GM21423 (cell line): ENCODE measurements around the gene TPK1.
"Not testable (repeated sequence)": the region's sequence is repeated elsewhere in the genome, so short reads cannot be mapped to it uniquely, and the experiment has no call there.

Source experiments
- ATAC-seq: cut with Tn5 transposase; IDR thresholded peaks from one replicate; pipeline ENCODE4 v1.9.1; 2021; ENCODE audit warnings: mild to moderate bottlenecking, moderate library complexity; ENCODE audit not compliant: unreplicated experiment

TPK1 gene

DNA sequence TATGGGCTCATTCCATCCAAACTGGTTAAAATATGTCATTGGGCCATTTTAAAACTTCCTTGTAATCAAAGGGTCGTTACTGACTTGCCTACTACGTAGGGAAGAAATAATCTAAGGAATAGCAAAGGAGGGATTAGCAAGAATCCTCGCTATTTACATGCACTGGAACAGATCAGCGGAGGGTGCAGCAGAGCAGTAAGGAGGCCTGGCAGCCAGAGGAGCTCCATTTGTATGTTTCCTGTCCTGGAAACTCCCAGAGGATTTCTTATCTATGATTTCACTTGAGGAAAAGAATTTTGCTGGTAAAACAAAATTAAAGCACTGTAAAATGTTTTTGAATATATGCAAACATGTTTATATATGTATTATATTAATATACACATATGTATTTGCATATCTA is 107.3 kb downstream of the TPK1 start:
- no peak for ATAC-seq

DNA sequence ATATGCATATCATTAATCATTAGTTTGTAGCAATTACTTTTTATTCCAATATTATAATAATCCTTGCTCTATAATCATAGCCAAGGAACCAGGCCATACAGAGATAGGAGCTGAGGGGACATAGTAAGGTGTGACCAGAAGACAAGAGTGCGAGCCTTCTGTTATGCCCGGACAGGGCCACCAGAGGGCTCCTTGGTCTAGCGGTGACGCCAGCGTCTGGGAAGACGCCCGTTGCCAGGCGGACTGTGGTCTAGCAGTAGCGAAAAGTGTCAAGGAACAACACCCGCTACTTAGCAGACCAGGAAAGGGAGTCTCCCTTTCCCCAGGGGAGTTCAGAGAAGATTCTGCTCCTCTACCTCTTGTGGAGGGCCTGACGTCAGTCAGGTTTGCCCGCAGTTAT is 109.0 kb downstream of the TPK1 start:
- not testable (repeated sequence) for ATAC-seq

GRCh38 chr7:144725070-144725469 is 110.8 kb downstream of the TPK1 start:
- peak; percentile 100 for ATAC-seq

DNA sequence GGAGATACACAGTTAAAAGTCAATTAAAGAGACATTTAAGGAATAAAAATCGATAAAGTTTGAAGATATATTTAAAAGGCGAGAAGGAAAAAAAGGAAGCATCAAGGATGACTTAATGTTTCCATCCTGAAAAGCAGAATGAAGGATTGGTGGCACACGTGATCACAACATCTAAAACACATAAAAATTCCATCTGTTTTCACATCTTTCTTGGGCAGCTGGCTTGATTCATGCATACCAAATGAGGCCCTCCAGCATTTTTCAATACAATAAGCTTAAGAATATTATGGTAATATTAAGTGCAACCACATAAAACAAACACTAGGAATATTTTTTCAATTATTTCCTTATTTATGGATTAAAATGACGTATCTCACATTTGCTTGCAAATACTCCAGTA is 112.6 kb downstream of the TPK1 start:
- no peak for ATAC-seq

DNA sequence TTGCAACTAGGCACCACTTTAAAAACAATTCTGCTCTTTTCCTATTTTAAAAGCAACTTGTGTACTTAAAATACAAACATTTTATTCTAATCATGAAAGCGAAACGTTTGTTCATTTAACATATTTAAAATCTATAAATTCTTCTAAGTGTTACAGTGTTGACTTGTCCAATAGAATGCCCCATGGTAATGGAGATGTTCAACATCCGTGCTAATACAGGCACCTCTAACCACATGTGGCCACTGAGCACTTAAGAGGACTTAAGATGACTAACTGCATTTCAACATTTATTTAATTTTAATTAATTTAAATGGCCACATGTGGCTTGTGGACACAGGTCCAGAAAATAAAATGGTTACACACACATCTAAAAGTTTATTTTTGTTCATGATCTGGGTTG is 115.1 kb downstream of the TPK1 start:
- no peak for ATAC-seq

DNA sequence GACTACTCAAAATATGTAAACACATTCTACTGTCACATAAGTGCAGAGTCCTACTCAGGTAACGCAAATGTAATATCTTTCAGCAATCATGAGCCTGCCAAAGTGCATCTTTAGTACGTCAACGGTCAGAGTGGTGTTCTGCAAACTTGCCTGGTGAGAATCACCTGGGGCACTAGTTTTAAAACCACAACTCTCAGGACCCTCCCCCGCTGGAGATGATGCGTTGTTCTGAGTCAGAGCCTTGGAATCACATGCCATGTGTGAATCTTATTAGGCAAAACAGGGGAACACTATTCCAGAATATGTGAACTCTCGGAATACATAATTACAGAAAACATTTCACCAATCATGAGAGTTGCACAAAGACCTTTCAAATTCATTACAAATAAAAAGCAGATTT is 115.7 kb downstream of the TPK1 start:
- no peak for ATAC-seq

DNA sequence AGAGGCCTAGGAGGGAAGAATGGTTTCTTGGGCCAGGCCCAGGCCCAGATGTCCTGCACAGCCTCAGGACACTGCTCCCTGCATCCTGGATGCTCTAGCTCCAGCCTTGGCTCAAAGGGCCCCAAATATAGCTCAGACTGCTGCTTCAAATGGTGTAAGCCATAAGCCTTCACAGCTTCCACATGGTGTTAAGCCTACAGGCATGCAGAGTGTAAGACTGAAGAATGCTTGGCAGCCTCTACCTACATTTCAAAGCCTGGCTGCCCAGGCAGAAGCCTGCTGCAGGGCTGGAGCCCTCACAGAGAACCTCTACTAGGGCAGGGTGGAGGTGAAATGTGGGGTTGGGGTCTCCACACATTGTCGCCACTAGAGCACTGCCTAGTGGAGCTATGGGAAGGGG is 118.1 kb downstream of the TPK1 start:
- no peak for ATAC-seq

DNA sequence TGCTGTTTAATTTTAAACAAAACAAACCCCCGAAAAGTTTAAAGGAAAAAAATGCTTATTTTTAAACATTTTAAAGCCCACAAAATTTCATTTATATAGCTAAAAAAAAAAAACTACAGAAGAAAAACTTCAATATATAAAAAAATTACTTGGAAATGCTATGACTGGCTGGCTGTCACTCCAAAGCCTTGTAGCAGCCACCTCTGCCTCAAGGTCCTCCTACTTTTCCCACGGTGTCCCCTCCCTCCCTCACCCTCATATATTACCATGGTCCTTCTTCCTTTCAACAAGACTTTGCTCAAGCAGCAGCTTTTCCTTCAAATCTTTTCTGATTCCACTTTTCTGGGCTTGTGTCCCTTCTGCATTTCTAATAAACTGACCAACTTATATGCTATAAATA is 122.0 kb downstream of the TPK1 start:
- ATAC-seq: peak; percentile 65

DNA sequence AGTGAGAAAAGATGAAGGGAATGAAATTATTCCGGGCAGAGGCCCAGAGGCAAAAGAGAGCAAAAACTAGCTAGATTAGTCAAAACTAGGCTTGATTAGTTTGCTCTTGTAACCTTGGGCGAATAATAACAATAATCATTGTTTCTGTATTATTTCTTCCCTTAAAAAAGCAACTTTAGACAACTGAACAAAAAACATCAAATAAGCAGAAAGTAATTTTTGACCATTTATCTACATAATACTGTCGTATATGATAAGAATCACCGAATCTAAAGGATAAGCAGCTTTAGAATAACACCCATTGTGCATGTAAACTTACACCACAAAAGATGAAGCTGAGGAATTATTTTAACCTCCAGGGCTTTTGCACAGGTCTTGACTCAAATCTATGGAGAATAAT is 125.1 kb downstream of the TPK1 start:
- no peak for ATAC-seq

DNA sequence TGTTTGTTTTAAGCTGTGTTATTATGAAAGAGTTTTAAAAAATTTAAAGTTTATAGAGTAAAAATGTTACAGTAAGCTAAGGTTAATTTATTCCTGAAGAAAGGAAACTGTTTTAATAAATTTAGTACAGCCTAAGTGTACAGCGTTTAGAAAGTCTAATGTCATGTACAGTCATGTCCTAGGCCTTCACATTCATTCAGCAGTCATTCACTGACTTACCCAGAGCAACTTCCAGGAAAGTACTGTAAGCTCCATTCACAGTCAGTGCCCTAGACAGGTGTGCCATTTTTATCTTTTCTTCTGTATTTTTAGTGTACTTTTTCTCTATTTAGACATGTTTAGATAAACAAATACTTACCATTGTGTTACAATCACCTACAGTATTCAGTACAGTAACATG is 126.8 kb downstream of the TPK1 start:
- ATAC-seq: no peak

DNA sequence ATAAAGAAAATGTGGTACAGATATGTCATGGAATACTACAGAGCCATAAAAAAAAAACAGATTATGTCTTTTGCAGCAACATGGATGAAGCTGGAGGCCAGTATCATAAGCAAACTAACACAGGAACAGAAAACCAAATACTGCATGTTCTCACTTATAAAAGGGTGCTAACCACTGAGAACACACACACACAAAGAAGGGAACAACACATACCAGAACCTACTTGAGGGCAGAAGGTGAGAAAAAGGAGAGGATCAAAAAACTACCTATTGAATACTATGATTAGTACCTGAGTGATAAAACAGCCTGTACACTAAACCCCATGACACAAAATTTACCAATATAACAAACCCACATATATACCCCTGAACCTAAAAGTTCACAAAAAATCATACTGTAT is 144.6 kb downstream of the TPK1 start:
- ATAC-seq: no peak

GRCh38 chr7:144682581-144683280 is 153.1 kb downstream of the TPK1 start:
- ATAC-seq: no peak

DNA sequence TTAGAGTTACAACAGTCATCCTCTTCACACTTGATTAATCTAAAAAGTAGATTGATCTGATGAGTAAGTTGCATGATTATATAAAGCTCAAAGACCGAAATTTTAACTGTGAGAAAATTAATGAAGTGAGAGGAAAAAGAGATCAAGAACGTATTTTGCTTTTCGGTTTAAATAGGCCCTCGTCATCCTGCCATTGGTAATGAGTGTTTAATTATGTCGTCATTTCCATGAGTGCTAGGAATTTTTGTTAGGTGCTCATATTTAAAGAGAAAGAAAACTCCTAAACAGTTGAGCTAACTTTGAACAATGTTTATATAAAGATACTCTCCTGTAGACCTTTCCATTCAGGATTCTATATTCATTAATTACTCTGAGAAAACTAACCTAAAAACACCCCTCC is 159.4 kb downstream of the TPK1 start:
- ATAC-seq: no peak

DNA sequence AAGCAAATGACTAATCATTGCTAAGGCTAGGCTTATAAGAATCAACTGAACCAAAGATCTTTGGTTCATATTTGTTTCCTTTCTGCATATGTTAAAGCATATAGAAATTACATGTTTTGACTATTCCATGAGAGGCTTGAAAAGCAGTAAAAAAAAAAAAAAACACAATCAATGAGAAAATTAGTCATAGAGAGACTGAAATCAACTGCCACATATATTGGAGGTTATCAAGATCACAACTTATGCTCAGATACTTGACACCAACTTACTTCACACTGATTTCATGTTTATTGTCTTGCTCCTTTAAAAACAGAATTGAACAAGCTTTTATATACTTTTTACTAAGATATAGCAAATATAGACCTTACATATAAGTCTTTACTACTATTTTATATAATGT is 161.3 kb downstream of the TPK1 start:
- no peak for ATAC-seq

DNA sequence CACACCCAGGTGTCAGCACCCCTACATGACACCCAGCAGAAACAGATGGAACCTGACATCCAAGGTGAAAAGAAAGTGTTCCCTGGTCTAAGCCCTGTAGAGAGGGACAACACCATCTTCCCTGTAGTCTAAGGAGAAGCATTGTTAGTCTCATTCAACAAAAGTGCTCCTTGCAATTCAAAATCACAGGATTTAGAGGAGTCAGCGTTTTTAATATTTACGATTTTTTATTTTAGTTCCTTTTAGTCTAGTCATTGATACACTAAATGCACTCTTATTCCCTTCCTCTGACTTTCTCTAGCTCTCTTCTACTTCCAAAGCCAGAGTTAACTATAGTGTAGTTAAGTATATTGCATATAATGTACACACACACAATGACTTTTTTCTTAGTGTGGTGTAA is 163.0 kb downstream of the TPK1 start:
- no peak for ATAC-seq

GRCh38 chr7:144671429-144671828 is 164.4 kb downstream of the TPK1 start:
- no peak for ATAC-seq

DNA sequence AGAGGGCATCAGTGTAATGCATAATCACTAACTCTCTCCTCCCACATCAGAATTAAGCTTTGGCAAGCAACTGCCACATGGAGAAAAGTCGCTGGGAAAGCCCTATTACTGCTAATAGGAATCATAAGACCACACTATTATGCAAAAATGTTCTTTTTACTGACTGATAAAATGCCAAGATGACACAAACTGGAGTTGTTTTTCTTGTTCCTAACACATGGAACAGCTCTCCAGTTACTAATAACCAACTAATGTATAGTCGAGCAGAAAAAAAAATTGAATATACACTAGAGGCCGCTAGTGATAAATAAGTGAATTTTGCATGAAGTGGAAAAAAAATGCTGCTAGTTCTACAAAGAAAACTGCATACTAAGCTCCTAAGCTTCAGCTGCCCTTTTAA is 165.6 kb downstream of the TPK1 start:
- ATAC-seq: no peak

DNA sequence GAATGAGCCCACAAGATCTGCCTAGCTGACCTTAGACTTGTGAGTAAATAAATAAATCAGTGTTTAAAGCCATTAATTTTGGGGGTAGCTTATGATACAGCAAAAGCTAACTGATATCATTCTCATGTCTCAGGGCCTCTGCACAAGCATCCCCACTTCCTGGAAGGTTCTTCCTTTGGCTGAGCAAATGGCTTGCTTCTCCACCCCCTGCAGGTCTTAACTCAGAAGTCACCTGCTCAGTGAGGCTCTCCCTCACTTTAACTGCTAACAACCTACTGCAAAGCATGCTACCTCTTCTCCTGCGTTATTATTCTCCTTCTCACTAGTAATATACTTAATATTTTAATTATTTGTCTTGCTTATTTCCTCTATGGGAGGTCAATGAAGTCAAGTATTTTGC is 167.3 kb downstream of the TPK1 start:
- ATAC-seq: no peak

GRCh38 chr7:144665689-144666381 is 170.0 kb downstream of the TPK1 start:
- ATAC-seq: no peak

- no peak for ATAC-seq
Observed at GRCh38 chr7:144659211-144659610, 176.6 kb downstream of the TPK1 start.

GRCh38 chr7:144656965-144657517 is 178.8 kb downstream of the TPK1 start:
- ATAC-seq: peak; percentile 64

DNA sequence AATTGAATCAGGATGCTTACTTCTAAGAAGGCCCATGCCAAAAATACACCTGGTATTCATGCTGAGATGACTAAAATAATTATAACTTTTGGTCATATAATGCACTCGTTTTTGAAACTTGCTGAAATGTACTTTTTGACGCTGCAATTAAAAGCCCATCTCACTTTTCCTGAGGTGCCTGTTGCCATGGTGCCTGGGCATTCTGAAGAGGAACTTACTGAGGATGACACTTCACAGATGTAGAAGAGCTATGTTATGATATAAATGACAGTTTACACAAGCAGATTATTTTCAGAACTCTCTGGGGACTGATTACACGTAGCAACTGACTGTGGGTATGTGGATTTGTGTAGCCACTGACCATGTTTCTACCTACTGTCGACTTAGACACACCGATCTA is 182.4 kb downstream of the TPK1 start:
- ATAC-seq: no peak
